Measurements from ENCODE around the gene MOCOS. TPM values are rescaled to one million over a fixed set of nuclear protein-coding genes. Genes with fewer than 3 reads are reported as not detected.
"Not testable (repeated sequence)": the region's sequence is repeated elsewhere in the genome, so short reads cannot be mapped to it uniquely, and the experiment has no call there.

MOCOS gene
- total RNA-seq, 1 experiment from 2014 or later: 29.7 TPM

- no peak for DNase-seq (ENCODE audit: extremely low read depth, low read depth)
These were observed 12.5 kb downstream of the MOCOS start for GRCh38 chr18:36199691-36200295.

GRCh38 chr18:36200354-36200771, 13.1 kb downstream of the MOCOS start:
- DNase-seq (ENCODE audit: extremely low read depth, low read depth): no peak

DNA sequence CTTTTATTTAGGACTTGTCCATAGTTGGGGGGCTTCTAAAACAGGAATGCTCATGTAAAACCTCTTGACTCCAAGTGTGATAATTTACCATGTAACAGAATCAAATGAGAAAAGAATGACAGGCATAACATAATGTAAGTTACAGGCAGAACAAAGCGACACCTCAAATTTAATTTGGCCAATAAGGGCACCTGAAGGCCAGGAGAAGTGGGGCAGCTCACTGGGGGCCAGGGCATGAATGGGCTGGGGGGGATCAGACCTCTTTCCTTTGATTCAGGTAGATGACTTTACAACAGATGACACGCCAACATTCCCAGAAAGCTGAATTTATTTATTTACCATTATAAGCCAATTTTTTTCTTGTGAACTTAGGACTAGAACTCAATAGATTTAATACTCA, 14.5 kb downstream of the MOCOS start:
- no peak for DNase-seq (ENCODE audit: extremely low read depth, low read depth)

DNA sequence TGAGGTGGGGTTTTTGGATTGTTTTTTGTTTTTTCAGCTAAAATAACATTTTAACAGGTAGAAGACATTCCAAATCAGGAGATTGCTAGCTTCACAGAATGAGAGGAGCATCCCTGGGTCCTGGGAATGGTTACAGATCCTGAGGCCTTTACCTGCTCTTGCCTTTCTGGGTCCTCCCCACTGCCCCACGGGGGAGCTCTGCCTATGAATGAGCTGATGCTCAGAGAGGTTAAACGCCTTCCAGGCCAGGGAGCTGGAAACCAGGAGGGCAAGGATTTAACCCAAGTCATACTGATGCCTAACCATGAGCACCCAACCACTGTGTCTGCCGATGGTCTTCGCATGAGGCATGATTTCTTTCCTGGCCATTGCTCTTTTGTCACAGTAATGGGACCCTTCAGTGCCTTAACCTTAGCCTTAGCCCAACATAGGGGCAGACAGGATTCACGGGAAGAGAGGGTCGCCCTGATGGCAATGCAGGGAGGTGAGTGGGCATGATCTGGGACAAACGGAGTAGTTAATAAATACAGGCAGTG, 16.1 kb downstream of the MOCOS start:
- DNase-seq (ENCODE audit: extremely low read depth, low read depth): no peak

GRCh38 chr18:36205166-36205565, 17.9 kb downstream of the MOCOS start:
- DNase-seq (ENCODE audit: extremely low read depth, low read depth): no peak

DNA sequence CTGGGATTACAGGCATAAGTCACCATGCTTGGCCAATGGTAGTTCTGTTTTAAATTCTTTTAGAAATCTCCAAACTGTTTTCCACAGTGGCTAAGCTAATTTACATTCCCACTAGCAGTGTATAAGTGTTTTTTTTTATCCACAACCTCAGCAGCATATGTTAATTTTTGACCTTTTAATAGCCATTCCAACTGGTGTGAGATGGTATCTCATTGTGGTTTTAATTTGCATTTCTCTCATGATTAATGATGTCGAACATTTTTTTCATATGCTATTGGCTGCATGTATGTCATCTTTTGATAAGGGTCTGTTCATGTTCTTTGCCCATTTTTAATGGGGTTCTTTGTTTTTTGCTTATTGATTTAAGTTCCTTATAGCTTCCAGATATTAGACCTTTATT, 20.0 kb downstream of the MOCOS start:
- DNase-seq (ENCODE audit: extremely low read depth, low read depth): no peak

- not testable (repeated sequence) for DNase-seq (ENCODE audit: extremely low read depth, low read depth)
These were observed 20.7 kb downstream of the MOCOS start for GRCh38 chr18:36207969-36208368.

GRCh38 chr18:36211612-36212065, 24.3 kb downstream of the MOCOS start:
- no peak for DNase-seq (ENCODE audit: extremely low read depth, low read depth)

GRCh38 chr18:36212301-36213171, 25.2 kb downstream of the MOCOS start:
- no peak for DNase-seq (ENCODE audit: extremely low read depth, low read depth)

- no peak for DNase-seq (ENCODE audit: extremely low read depth, low read depth)
These were observed 27.5 kb downstream of the MOCOS start for GRCh38 chr18:36214811-36215210.

DNA sequence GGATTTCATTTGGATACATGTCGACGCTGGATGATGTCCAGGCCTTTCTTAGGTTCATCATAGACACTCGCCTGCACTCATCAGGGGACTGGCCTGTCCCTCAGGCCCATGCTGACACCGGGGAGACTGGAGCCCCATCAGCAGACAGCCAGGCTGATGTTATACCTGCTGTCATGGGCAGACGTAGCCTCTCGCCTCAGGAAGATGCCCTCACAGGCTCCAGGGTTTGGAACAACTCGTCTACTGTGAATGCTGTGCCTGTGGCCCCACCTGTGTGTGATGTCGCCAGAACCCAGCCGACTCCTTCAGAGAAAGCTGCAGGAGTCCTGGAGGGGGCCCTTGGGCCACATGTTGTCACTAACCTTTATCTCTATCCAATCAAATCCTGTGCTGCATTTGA, 28.3 kb downstream of the MOCOS start:
- DNase-seq (ENCODE audit: extremely low read depth, low read depth): no peak

DNA sequence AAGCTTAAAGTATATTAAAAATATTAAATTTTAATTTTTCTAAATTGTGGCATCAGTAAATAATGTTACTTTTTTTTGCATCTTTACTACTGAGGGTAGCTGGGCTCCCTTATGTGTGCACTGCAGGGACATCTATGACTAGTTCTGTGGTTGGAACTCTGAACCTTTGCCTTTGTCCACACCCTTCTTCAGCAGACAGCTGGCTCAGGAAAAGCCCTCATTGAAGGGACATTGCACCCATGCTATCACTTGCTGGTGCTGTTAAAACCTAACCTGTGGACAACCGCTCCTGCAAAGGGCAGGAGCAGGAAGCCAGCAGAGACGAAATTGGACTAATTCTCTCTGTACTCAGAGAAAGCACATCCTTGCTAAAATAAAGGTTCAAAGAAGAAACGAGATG, 30.1 kb downstream of the MOCOS start:
- DNase-seq (ENCODE audit: extremely low read depth, low read depth): no peak

DNA sequence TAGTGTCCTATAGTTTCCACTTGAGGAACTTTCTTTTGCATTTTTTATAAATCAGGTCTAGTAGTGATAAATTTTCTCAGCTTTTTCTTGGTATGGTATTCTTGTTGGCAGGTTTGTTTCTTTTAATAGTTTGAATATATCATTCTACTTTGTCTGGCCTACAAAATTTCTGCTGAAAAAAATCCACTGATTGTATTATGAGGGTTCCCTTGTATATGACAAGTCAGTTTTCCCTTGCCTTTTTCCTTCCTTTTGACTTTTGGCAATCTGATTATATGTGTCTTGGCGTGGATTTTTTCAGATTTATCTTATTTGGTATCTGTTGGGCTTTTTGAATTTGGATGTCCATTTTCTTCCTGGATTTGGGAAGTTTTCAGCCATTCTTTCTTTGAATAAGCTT, 41.9 kb downstream of the MOCOS start:
- DNase-seq (ENCODE audit: extremely low read depth, low read depth): no peak

DNA sequence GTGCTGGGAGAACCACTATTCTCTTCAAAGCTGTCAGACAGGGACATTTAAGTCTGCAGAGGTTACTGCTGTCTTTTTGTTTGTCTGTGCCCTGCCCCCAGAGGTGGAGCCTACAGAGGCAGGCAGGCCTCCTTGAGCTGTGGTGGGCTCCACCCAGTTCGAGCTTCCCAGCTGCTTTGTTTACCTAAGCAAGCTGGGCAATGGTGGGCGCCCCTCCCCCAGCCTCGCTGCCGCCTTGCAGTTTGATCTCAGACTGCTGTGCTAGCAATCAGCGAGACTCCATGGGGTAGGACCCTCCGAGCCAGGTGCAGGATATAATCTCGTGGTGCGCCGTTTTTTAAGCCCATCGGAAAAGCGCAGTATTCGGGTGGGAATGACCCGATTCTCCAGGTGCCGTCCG, 53.2 kb downstream of the MOCOS start:
- DNase-seq (ENCODE audit: extremely low read depth, low read depth): not testable (repeated sequence)

GRCh38 chr18:36241831-36242230, 54.5 kb downstream of the MOCOS start:
- DNase-seq (ENCODE audit: extremely low read depth, low read depth): no peak

- DNase-seq (ENCODE audit: extremely low read depth, low read depth): no peak
These were observed 59.7 kb downstream of the MOCOS start for GRCh38 chr18:36247036-36247435.

GRCh38 chr18:36249392-36249791, 62.1 kb downstream of the MOCOS start:
- DNase-seq (ENCODE audit: extremely low read depth, low read depth): no peak

GRCh38 chr18:36250827-36251226, 63.5 kb downstream of the MOCOS start:
- no peak for DNase-seq (ENCODE audit: extremely low read depth, low read depth)

- DNase-seq (ENCODE audit: extremely low read depth, low read depth): no peak
These were observed 67.9 kb downstream of the MOCOS start for GRCh38 chr18:36255072-36255698.

DNA sequence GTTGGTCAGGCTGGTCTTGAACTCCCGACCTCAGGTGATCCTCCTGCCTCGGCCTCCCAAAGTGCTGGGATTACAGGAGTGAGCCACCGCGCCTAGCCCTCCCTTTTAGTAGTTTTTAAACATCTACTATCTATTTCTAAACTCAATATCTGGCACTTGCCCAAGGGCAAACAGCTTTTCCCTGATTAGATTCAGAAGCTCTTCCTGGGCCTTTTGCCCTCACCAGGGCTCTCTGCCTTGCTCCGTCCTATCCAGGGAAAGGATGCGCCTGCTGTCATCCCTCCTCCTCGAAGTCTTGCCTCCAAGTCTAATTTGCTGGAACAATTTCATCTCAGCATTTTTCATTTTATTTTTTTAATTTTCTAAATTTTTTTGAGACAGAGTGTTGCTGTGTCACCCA, 68.8 kb downstream of the MOCOS start:
- DNase-seq (ENCODE audit: extremely low read depth, low read depth): no peak

GRCh38 chr18:36262971-36263370, 75.7 kb downstream of the MOCOS start:
- no peak for DNase-seq (ENCODE audit: extremely low read depth, low read depth)

Data from NCI-H460 (cell line).